Activated T-helper 1 cell treated with anti-CD3 and anti-CD28 coated beads, Interleukin-12 subunit alpha, Interleukin-12 subunit beta, Interleukin-2, Interleukin-4 antibody, amounts not matched to agents 30 ng/mL and 10 ng/mL and 1 ng/mL, durations not matched to agents 14 hours and 24 hours and 36 hours (primary cell): ENCODE measurements around the gene RNF32. TPM values are rescaled to one million over a fixed set of nuclear protein-coding genes. Genes with fewer than 3 reads are reported as not detected.

ENCODE experiments used
- DNase-seq: peaks from one replicate; pipeline ENCODE4 v3.0.0; 2021; ENCODE audit warnings: low spot score
- H3K27ac Mint-ChIP-seq: one replicate; pipeline ENCODE4 v1.8.0; 2021; ENCODE audit warnings: mild to moderate bottlenecking, mixed read lengths
- H3K27me3 Mint-ChIP-seq: one replicate; pipeline ENCODE4 v1.8.0; 2022; ENCODE audit warnings: mild to moderate bottlenecking, moderate library complexity, mixed read lengths; ENCODE audit not compliant: insufficient read depth
- H3K36me3 Mint-ChIP-seq: one replicate; pipeline ENCODE4 v1.8.0; 2021; ENCODE audit warnings: low read depth, mixed read lengths
- H3K4me1 Mint-ChIP-seq: one replicate; pipeline ENCODE4 v1.8.0; 2021; ENCODE audit warnings: low read depth, mixed read lengths
- H3K4me3 Mint-ChIP-seq: one replicate; pipeline ENCODE4 v1.8.0; 2021; ENCODE audit warnings: mild to moderate bottlenecking, moderate library complexity, mixed read lengths
- H3K9me3 Mint-ChIP-seq: one replicate; pipeline ENCODE4 v1.8.0; 2021; ENCODE audit warnings: mixed read lengths
- intact Hi-C: fragments of 100-400 bp; cut with micrococcal nuclease; formaldehyde crosslinking; loops from one replicate; pipeline ENCODE4 v1.15.1; 2024
- total RNA-seq: library from RNA; stranded (reverse); gene quantifications from 2 replicates; pipeline ENCODE4 v1.2.3, GENCODE V29; 2022

Gene RNF32
- total RNA-seq, 1 donor from 2014 or later, result 2.1 TPM

DNA sequence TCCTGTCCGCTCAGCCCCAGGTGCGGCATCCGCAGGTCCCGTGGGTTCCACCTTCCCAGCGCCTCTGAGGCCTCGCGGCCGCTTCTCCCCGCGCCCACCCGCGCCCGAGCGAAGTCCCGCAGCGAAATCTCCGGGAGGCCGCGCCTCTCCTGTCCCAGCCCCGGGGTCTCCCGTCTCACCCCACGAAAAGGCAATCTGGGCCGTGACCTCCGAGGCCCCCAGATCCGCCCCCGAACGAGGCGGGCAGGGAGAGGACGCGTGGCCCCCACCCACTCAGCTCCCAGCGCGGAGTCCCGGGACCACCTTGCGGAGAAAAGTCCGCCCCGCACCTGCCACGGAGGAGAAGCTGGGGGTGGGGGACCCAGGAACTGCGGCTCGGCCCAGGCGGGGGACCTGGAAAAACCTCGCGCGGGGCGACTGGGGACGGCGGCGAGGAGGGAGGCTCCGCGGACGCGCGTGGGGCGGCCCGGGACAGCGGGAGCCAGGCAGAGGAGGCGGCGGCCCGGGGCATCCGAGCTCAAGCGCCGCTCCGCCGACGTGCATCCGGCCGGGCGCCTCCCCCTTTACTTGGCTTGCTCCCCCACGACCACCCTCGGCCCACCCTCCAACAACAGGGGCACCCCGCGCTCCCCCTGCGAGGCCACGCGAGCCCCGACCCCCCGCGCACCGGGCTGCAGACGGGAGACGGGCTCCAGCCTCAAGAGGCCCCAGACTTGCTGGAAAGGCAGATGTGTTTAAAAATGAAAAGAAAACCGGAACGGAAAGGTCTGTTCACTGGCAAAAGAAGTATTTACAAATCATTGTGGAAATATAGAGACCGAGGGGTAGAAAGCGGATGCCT lies 33.0 kb upstream of the RNF32 start:
- no peak for DNase-seq
- intact Hi-C loops, result no loop called here
- Mint-ChIP-seq H3K9me3 (no peaks in the 10 kb centered on the region), H3K4me3 (no peak overlapping the region), H3K36me3 (peaks cover 1% of the 10 kb centered on the region), H3K27me3 (peaks cover 37% of the 10 kb centered on the region), H3K4me1 (peaks cover 9% of the 10 kb centered on the region), H3K27ac (no peak overlapping the region)

DNA sequence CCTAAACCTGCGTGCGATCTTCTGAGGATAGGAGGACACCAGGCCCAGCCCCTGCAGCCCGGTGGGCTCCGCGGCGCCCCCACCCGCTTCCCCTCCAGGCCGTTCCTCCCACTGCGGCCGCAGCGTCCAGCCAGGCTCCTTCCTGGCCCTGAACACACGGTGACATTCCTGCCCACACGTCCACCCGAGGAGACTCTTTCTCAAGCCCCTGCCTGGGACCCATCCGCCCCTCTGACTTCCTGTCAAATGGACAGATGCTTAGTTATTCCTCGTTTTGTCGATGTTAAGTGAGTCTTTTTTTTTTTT lies 32.4 kb upstream of the RNF32 start:
- intact Hi-C loops, result no loop called here

DNA sequence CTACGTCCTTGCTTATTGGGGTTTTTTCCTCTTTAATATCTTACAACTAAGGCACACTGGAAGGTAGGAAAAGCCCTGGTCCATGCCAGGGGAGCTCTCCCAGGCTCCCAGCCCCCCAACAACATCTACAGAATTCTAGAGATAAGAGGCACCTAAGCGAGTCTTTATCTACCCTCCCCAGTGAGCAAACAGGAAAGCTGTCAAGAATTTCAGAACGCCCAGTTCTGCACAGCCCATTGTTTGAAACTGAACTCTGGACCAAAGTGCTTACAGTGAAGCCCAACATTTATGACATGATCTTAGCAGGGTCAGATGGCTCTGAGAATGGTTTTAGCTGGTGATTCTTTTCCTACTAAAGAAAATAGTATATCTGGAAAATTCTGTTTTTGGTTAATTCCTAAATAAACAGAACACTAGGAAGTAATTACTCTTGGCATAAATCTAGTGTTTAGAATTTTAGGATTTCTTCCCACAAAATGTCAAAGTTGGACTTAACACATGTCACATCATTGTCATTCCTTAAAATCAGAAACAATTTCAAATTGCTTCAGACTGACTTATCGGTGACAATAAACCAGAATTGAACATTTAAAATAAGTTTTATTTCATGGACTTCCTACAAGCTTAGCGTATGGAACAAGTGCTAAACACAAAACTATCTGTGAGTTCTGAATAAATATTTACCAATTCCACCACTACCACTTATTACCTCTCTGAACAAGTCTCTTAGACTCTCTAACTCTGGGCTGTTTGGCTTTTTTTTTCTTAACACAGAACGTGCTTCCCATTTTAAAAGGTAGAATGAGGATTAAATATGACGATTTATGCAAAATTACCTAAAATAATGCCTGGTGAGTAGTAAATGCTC lies 31.3 kb upstream of the RNF32 start:
- H3K9me3 Mint-ChIP-seq, result no peaks in the 10 kb centered on the region
- DNase-seq, result no peak
- intact Hi-C loops, result no loop called here
- peaks cover 6% of the 10 kb centered on the region for H3K36me3 Mint-ChIP-seq
- H3K27ac Mint-ChIP-seq, result no peak overlapping the region
- H3K27me3 Mint-ChIP-seq, result peaks cover 36% of the 10 kb centered on the region
- peaks cover 21% of the 10 kb centered on the region for H3K4me1 Mint-ChIP-seq
- H3K4me3 Mint-ChIP-seq, result no peak overlapping the region

More for the DNA sequence above, 32.4 kb upstream of the RNF32 start:
- Mint-ChIP-seq H3K4me1 (peaks cover 15% of the 10 kb centered on the region), H3K27me3 (peaks cover 35% of the 10 kb centered on the region), H3K9me3 (no peaks in the 10 kb centered on the region), H3K36me3 (peaks cover 4% of the 10 kb centered on the region), H3K4me3 (no peak overlapping the region), H3K27ac (no peak overlapping the region)
- DNase-seq, result no peak

DNA sequence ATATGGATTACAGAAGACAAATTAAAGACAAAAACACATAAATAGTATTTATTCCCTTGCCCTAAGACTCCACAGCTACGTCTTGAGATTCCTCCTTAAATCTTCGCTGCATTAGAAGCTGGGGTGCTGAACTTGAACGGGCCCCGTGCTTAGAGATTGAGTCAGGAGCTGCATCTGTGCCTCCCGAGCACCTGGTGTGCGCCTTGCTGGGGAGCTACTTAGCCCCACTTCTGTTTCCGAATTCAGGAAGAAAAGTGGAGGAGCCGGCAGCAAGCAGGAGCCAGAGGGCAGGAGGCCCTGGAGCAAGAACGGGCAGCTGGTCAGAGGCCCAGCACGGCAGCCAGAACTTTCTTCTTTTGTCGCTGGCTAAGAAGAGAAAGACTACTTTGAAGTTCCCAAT lies 30.4 kb upstream of the RNF32 start:
- Mint-ChIP-seq H3K9me3 (no peaks in the 10 kb centered on the region), H3K4me1 (peaks cover 30% of the 10 kb centered on the region), H3K27me3 (peaks cover 38% of the 10 kb centered on the region), H3K27ac (no peak overlapping the region), H3K4me3 (no peak overlapping the region), H3K36me3 (peaks cover 8% of the 10 kb centered on the region)
- no peak for DNase-seq
- intact Hi-C loops, result loop anchor here (10.0 kb wide), 1 partner anchor 805 kb away; no protein-coding TSS in a partner anchor

DNA sequence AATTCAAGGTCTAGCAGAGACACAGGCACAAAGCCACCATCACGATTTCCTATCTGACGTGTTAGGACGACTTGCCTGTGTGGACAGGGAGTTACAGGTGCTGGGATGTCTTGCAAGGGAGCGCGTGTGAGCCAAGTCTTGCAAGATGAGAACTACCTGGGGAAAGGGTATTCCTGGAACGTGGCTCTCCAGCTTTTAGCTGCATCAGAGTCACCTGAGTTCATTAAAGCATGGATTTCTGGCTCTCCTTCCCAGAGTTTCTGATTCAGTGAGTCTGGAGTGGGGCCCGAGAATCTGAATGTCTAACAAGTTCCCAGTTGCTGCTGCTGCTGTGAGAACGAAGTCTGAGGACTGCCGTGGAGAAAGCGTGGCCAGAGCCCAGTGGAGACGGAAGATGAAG lies 30.0 kb upstream of the RNF32 start:
- Mint-ChIP-seq H3K4me1 (peaks cover 30% of the 10 kb centered on the region), H3K36me3 (peaks cover 8% of the 10 kb centered on the region), H3K4me3 (no peak overlapping the region), H3K9me3 (no peaks in the 10 kb centered on the region), H3K27me3 (peaks cover 41% of the 10 kb centered on the region), H3K27ac (no peak overlapping the region)
- DNase-seq, result no peak
- intact Hi-C loops, result loop anchor here (10.0 kb wide), 1 partner anchor 806 kb away; no protein-coding TSS in a partner anchor

DNA sequence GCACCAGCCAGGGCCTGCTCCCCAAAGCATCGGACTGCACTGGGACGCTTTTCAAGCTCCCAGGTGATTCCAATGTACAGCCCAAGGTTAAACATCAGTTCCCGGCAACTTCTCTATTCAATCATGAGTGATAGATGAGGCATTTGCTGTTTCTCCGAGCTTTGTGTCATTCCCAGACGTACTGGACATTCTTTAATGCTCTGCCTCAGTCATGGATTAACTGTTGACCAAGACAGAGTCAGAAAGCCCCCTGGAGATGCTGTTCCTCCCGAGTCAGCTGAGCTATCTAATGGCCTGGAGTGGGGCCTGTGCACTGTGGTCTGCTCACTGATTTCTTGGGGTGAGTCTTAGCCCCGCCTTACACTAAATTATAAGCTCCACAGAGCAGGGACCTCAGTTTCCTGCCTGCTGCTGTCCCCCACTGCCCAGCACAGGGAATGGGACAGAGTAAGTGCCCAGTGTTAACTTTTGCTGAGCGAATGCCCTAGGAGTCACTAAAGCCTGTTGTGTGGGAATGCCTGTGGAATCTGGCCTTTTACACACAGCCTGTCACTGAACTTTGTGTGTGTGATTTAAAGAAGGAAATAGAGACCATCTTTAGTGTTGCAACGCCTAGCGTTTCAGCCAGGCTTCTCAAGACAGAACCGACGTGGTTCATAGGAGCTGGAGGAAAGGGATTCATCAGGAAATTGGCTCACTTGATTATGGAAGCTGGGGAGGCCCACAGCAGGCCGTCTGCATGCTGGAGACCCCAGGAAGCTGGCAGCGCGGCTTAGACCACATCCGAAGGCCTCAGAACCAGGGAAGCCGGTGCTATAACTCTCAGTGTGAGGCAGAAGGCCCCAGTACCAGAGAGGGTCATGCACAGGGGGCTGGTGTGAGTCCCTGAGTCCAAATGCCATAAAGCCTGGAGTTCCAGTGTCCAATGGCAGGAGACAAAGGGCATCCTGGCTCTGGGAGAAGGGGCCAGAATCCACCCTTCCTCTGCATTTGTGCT lies 29.3 kb upstream of the RNF32 start:
- H3K36me3 Mint-ChIP-seq, result peaks cover 8% of the 10 kb centered on the region
- H3K4me1 Mint-ChIP-seq, result peaks cover 30% of the 10 kb centered on the region
- H3K9me3 Mint-ChIP-seq, result no peaks in the 10 kb centered on the region
- no peak for DNase-seq
- no peak overlapping the region for H3K4me3 Mint-ChIP-seq
- intact Hi-C loops, result loop anchor here (2.0 to 10.0 kb wide), 2 partner anchors 139 to 807 kb away; no protein-coding TSS in a partner anchor
- H3K27ac Mint-ChIP-seq, result no peak overlapping the region
- peaks cover 46% of the 10 kb centered on the region for H3K27me3 Mint-ChIP-seq

DNA sequence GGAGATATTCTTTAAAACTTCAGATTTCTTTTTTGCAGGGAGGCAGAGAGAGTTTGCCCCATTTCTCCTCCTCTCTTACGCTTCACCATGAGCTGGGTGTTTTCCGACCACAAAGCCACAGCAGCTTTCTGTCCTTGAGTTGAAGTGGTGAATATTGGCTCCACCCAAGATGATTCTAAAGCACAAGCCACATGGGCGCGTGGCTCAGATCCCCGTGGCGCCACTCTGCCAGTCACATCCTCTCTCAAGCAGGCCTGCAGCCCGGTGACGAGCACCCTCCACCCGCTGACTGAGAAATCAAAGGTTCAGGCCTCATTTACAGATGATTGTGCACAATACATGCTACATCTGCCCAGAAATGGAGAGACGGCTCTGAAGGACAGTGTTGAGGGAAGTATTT lies 27.6 kb upstream of the RNF32 start:
- DNase-seq, result peak; percentile 82
- H3K4me1 Mint-ChIP-seq, result peaks cover 37% of the 10 kb centered on the region
- intact Hi-C loops, result loop anchor here (1.0 to 10.0 kb wide), 6 partner anchors 12 to 808 kb away; partner anchors contain the start of gene RNF32
- peak overlapping the region; percentile 25 for H3K27ac Mint-ChIP-seq
- no peaks in the 10 kb centered on the region for H3K9me3 Mint-ChIP-seq
- H3K36me3 Mint-ChIP-seq, result peaks cover 10% of the 10 kb centered on the region
- H3K27me3 Mint-ChIP-seq, result peaks cover 56% of the 10 kb centered on the region
- peak overlapping the region; percentile 63 for H3K4me3 Mint-ChIP-seq

DNA sequence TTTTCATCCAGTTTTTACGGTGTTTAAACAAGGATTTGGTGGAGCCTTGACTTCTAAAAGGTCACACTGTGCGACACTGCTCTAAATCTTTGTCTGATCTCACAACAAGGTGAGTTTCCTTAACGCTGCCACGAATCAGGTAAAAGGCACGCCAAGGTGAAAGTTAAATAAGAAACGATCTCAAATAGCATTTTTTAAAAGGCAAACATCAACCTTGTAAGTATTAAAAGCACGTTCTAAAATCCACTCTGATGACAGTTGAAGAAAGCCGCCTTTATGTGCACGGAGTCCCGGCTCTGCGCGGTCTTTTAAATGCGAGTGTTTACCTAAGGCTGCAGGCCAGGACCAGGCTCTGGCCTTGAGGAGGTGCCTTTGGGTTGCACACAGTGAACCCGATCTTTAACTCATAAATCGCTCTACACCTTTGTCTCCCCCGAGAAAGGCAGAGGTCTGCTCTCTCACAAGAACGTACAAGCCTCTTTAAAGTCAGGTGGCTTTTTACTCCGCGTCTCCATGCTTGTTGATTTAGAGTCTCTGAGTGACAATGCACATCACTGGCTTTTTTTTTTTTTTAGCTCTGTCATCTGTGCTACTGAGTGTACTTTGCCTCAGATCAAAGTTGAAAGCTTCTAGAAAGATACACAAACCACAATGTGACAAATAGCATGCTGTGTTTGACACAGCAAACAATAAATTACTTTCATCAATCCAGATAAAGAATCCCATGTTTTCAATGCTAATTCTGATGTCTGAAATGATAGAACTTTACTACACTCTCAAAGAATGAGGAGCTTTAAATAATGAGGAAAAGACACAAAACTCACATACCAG lies 25.9 kb upstream of the RNF32 start:
- peaks cover 37% of the 10 kb centered on the region for H3K4me1 Mint-ChIP-seq
- H3K27ac Mint-ChIP-seq, result no peak overlapping the region
- intact Hi-C loops, result loop anchor here (10.0 kb wide), 1 partner anchor 810 kb away; no protein-coding TSS in a partner anchor
- H3K4me3 Mint-ChIP-seq, result no peak overlapping the region
- no peaks in the 10 kb centered on the region for H3K9me3 Mint-ChIP-seq
- H3K27me3 Mint-ChIP-seq, result peaks cover 54% of the 10 kb centered on the region
- no peak for DNase-seq
- peaks cover 10% of the 10 kb centered on the region for H3K36me3 Mint-ChIP-seq

DNA sequence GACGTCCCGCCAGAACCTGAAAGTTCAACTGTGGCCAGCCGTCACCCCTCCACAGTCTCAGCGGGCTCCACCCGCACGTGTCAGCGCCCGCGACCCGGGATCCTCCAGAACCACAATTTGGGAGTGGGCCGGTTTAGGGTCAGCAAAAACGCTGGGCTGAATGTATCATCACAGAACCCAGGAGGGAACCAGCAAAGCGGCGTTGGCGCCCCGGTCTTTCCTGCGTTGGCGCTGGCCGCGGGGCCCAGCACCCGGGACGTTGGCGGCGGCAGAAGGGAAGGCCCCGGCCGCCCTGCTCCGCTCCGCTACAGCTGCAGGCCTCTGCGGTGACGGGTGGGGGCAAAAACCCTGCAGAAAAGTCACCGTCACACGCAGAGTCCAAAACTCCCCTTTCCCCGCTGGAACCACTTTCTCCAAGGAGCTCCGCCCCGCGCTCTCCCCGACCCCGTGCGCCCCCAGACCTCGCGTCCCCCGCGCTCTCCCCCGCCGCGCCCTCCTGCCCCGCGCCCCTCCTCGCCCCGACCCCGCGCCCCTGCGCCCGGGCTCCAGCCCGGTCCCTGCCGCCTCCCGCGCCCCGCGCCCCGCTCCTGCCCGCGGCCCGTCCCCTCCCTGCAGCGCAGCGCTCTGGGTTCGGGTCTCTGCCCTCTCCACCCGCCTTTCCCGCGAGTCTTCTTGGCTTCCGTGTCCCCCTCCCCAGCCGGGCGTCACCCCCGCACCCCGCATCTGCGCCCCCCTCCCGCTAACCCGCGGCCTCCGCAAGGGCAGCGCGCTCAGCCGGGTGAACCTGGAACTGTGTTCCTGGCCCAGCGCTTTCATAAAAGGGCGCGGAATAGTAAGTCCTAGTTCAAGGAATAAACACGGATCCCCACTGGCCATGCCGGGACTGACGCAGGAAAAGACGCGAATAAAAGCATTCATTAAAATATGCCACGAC lies 24.0 kb upstream of the RNF32 start:
- no peak overlapping the region for H3K27ac Mint-ChIP-seq
- peaks cover 45% of the 10 kb centered on the region for H3K27me3 Mint-ChIP-seq
- peaks cover 37% of the 10 kb centered on the region for H3K4me1 Mint-ChIP-seq
- peak overlapping the region; percentile 40 for H3K4me3 Mint-ChIP-seq
- H3K9me3 Mint-ChIP-seq, result peaks cover 3% of the 10 kb centered on the region
- peaks cover 11% of the 10 kb centered on the region for H3K36me3 Mint-ChIP-seq
- DNase-seq, result no peak
- intact Hi-C loops, result loop anchor here (10.0 kb wide), 1 partner anchor 812 kb away; no protein-coding TSS in a partner anchor

DNA sequence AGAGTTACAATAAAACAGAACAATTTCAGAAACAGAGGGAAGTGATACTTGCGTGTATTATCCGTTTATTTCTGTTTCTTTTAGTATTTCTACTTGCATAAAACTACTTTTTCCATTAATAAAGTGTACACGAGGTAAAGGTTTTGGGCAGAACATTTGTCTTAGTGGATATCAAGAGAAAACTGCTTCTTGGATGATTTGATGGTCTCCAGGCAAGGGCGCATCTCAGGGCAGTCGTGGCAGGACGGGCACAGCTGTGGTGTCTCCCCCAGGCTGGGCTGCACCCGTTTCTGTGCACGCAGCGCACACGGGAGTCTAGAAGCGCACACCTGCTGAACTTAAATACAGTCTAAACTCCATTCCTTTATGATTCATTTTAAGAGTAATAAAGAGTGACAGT lies 23.4 kb upstream of the RNF32 start:
- Mint-ChIP-seq H3K9me3 (peaks cover 4% of the 10 kb centered on the region), H3K4me3 (peak overlapping the region; percentile 37), H3K36me3 (peaks cover 11% of the 10 kb centered on the region), H3K27ac (no peak overlapping the region), H3K27me3 (peaks cover 51% of the 10 kb centered on the region), H3K4me1 (peaks cover 31% of the 10 kb centered on the region)
- DNase-seq, result no peak
- intact Hi-C loops, result loop anchor here (10.0 kb wide), 1 partner anchor 812 kb away; no protein-coding TSS in a partner anchor
